HepG2 (cell line): Measurements from ENCODE around the gene TRIAP1. TPM values are rescaled to one million over a fixed set of nuclear protein-coding genes. Genes with fewer than 3 reads are reported as not detected.

Experiments used
- AHR ChIP-seq: IDR thresholded peaks from 2 replicates; pipeline ENCODE4 v1.6.1; 2018; ENCODE audit warnings: missing genetic modification reagents, missing compliant biosample characterization
- GATA4 ChIP-seq: sonication (generic); IDR thresholded peaks from 2 replicates; pipeline ENCODE4 v1.6.1; 2016; ENCODE audit warnings: antibody characterized with exemption, low read depth, borderline replicate concordance
- GLI4 ChIP-seq: sonication (generic); formaldehyde crosslinking; IDR thresholded peaks from 2 replicates; pipeline ENCODE4 v1.5.1; 2020; ENCODE audit warnings: missing genetic modification reagents, mild to moderate bottlenecking, moderate library complexity, borderline replicate concordance
- LCORL ChIP-seq, 2 experiments: fragments of 450-650 bp in 1 of 2; sonication (generic) in 1 of 2; formaldehyde crosslinking in 1 of 2; IDR thresholded peaks; 2 replicates each; pipeline versions ENCODE4 v1.5.0 to v1.6.1; 2017 to 2020; ENCODE audit warnings: antibody characterized with exemption in 1 of 2, missing genetic modification reagents in 1 of 2
- MTA1 ChIP-seq: sonication (generic); formaldehyde crosslinking; IDR thresholded peaks from 2 replicates; pipeline ENCODE4 v1.4.0; 2020; ENCODE audit warnings: missing genetic modification reagents, mild to moderate bottlenecking, borderline replicate concordance
- ZBTB38 ChIP-seq: sonication (generic); formaldehyde crosslinking; IDR thresholded peaks from 2 replicates; pipeline ENCODE4 v1.5.1; 2020; ENCODE audit warnings: mild to moderate bottlenecking, missing genetic modification reagents
- polyA plus RNA-seq, 8 experiments: library from polyadenylated mRNA; depleted of rRNA in 3 of 8; stranded (reverse) in 7 of 8; unstranded in 1 of 8; fragments of >200 nt; fragmentation: Illumina TruSeq in 4 of 8; extraction: Trizol in 4 of 8; gene quantifications; 2 replicates each; pipeline versions ENCODE4 v1.2.1 to v1.2.3, GENCODE V29; 2011 to 2016; ENCODE audit warnings: low read depth in 4 of 8, missing spikeins in 1 of 8, mixed read lengths in 1 of 8; ENCODE audit not compliant: insufficient read depth in 1 of 8
- total RNA-seq, 5 experiments: library from RNA; depleted of rRNA; stranded (reverse); fragments of >200 nt; fragmentation: Illumina TruSeq; extraction: Trizol; gene quantifications; 2 replicates each; pipeline ENCODE4 v1.2.3, GENCODE V29; 2016; ENCODE audit warnings: low read depth in 1 of 5
- TF ChIP-seq, protein P1 (sequence below): sonication (generic); formaldehyde crosslinking; IDR thresholded peaks from 2 replicates; pipeline ENCODE4 v1.5.0; 2020; ENCODE audit warnings: mild to moderate bottlenecking, missing genetic modification reagents
- TF ChIP-seq, protein P2 (sequence below): sonication (generic); formaldehyde crosslinking; IDR thresholded peaks from 2 replicates; pipeline ENCODE4 v1.5.0; 2020; ENCODE audit warnings: mild to moderate bottlenecking, missing genetic modification reagents
- TF ChIP-seq, protein P3 (sequence below): sonication (generic); formaldehyde crosslinking; conservative IDR thresholded peaks from 2 replicates; pipeline ENCODE4 v1.8.1; 2023; ENCODE audit warnings: missing genetic modification reagents
- TF ChIP-seq, protein P4 (sequence below): sonication (generic); formaldehyde crosslinking; IDR thresholded peaks from 2 replicates; pipeline ENCODE4 v1.4.0; 2020; ENCODE audit warnings: mild to moderate bottlenecking, missing genetic modification reagents
- TF ChIP-seq, protein P5 (sequence below): sonication (generic); formaldehyde crosslinking; conservative IDR thresholded peaks from 2 replicates; pipeline ENCODE4 v1.4.0; 2020; ENCODE audit warnings: missing genetic modification reagents
- TF ChIP-seq, protein P6 (sequence below): sonication (generic); formaldehyde crosslinking; IDR thresholded peaks from 2 replicates; pipeline ENCODE4 v1.4.0; 2020; ENCODE audit warnings: missing genetic modification reagents

Gene TRIAP1
- total and polyA plus RNA-seq, 2 of the 13 experiments (the other 11 are each of a cell fraction or from before 2014, with no cell fraction given) = 55.0 to 117 TPM

DNA sequence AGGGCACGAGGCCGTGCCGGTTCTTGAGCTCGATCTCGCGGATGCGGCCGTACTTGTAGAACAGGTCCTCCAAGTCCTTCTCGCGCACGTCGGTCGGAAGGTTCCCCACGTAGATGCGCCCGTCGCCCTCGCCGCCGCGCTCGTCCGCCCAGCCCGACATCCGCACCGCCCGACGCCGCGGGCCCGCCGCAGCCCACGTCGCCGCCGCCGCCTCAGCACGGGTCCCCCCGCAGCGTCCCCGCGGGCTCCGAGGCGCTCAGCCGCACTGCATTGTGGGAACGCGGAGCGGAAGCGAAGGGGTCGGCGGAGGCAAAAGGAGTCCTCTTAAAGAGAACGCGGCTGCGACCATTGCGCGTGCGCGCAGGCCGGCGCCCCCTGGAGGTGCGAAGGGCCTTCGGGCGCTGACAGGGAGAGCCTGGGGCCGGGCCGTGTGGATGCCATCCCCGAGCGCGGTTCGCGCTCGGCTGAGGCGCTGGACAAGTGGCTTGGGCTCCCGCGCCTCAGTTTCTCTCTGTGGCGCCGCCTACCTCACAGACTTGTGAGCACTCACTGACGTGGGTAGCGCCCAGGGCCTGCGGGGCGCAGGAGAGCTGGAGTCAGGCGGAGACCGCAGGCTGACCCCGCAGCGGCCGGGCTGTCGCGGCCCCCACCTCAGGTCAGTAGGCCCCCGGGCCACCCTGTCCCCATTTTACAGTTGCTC lies 23.4 kb upstream of the TRIAP1 start, which contains the start of gene SRSF9 (continued):
- TF ChIP-seq, protein P1, sequence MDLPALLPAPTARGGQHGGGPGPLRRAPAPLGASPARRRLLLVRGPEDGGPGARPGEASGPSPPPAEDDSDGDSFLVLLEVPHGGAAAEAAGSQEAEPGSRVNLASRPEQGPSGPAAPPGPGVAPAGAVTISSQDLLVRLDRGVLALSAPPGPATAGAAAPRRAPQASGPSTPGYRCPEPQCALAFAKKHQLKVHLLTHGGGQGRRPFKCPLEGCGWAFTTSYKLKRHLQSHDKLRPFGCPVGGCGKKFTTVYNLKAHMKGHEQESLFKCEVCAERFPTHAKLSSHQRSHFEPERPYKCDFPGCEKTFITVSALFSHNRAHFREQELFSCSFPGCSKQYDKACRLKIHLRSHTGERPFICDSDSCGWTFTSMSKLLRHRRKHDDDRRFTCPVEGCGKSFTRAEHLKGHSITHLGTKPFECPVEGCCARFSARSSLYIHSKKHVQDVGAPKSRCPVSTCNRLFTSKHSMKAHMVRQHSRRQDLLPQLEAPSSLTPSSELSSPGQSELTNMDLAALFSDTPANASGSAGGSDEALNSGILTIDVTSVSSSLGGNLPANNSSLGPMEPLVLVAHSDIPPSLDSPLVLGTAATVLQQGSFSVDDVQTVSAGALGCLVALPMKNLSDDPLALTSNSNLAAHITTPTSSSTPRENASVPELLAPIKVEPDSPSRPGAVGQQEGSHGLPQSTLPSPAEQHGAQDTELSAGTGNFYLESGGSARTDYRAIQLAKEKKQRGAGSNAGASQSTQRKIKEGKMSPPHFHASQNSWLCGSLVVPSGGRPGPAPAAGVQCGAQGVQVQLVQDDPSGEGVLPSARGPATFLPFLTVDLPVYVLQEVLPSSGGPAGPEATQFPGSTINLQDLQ (CRISPR knock-in tag) = no peak; the same call in 1 of the 2 replicates
- TF ChIP-seq, protein P2, sequence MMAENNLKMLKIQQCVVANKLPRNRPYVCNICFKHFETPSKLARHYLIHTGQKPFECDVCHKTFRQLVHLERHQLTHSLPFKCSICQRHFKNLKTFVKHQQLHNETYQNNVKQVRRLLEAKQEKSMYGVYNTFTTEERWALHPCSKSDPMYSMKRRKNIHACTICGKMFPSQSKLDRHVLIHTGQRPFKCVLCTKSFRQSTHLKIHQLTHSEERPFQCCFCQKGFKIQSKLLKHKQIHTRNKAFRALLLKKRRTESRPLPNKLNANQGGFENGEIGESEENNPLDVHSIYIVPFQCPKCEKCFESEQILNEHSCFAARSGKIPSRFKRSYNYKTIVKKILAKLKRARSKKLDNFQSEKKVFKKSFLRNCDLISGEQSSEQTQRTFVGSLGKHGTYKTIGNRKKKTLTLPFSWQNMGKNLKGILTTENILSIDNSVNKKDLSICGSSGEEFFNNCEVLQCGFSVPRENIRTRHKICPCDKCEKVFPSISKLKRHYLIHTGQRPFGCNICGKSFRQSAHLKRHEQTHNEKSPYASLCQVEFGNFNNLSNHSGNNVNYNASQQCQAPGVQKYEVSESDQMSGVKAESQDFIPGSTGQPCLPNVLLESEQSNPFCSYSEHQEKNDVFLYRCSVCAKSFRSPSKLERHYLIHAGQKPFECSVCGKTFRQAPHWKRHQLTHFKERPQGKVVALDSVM (CRISPR knock-in tag) = no peak; the same call in 1 of the 2 replicates
- TF ChIP-seq, protein P3, sequence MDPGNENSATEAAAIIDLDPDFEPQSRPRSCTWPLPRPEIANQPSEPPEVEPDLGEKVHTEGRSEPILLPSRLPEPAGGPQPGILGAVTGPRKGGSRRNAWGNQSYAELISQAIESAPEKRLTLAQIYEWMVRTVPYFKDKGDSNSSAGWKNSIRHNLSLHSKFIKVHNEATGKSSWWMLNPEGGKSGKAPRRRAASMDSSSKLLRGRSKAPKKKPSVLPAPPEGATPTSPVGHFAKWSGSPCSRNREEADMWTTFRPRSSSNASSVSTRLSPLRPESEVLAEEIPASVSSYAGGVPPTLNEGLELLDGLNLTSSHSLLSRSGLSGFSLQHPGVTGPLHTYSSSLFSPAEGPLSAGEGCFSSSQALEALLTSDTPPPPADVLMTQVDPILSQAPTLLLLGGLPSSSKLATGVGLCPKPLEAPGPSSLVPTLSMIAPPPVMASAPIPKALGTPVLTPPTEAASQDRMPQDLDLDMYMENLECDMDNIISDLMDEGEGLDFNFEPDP (CRISPR knock-in tag) = no peak
- TF ChIP-seq AHR (CRISPR knock-in tag) (no peak; the same call in 1 of the 2 replicates), ZBTB38 (CRISPR knock-in tag) (peak; percentile 45; the same call in 1 of the 2 replicates), GATA4 (no peak), GLI4 (CRISPR knock-in tag) (no peak), MTA1 (CRISPR knock-in tag) (no peak), LCORL (IDR thresholded peaks at IDR 0.05) (no peak), LCORL (CRISPR knock-in tag; IDR thresholded peaks at IDR 0.05) (peak; percentile 80)
- TF ChIP-seq, protein P4, sequence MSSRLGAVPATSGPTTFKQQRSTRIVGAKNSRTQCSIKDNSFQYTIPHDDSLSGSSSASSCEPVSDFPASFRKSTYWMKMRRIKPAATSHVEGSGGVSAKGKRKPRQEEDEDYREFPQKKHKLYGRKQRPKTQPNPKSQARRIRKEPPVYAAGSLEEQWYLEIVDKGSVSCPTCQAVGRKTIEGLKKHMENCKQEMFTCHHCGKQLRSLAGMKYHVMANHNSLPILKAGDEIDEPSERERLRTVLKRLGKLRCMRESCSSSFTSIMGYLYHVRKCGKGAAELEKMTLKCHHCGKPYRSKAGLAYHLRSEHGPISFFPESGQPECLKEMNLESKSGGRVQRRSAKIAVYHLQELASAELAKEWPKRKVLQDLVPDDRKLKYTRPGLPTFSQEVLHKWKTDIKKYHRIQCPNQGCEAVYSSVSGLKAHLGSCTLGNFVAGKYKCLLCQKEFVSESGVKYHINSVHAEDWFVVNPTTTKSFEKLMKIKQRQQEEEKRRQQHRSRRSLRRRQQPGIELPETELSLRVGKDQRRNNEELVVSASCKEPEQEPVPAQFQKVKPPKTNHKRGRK (CRISPR knock-in tag) = no peak
- TF ChIP-seq, protein P5, sequence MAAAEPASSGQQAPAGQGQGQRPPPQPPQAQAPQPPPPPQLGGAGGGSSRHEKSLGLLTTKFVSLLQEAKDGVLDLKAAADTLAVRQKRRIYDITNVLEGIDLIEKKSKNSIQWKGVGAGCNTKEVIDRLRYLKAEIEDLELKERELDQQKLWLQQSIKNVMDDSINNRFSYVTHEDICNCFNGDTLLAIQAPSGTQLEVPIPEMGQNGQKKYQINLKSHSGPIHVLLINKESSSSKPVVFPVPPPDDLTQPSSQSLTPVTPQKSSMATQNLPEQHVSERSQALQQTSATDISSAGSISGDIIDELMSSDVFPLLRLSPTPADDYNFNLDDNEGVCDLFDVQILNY (CRISPR knock-in tag) = peak; percentile 44; the same call in 1 of the 2 replicates
- TF ChIP-seq, protein P6, sequence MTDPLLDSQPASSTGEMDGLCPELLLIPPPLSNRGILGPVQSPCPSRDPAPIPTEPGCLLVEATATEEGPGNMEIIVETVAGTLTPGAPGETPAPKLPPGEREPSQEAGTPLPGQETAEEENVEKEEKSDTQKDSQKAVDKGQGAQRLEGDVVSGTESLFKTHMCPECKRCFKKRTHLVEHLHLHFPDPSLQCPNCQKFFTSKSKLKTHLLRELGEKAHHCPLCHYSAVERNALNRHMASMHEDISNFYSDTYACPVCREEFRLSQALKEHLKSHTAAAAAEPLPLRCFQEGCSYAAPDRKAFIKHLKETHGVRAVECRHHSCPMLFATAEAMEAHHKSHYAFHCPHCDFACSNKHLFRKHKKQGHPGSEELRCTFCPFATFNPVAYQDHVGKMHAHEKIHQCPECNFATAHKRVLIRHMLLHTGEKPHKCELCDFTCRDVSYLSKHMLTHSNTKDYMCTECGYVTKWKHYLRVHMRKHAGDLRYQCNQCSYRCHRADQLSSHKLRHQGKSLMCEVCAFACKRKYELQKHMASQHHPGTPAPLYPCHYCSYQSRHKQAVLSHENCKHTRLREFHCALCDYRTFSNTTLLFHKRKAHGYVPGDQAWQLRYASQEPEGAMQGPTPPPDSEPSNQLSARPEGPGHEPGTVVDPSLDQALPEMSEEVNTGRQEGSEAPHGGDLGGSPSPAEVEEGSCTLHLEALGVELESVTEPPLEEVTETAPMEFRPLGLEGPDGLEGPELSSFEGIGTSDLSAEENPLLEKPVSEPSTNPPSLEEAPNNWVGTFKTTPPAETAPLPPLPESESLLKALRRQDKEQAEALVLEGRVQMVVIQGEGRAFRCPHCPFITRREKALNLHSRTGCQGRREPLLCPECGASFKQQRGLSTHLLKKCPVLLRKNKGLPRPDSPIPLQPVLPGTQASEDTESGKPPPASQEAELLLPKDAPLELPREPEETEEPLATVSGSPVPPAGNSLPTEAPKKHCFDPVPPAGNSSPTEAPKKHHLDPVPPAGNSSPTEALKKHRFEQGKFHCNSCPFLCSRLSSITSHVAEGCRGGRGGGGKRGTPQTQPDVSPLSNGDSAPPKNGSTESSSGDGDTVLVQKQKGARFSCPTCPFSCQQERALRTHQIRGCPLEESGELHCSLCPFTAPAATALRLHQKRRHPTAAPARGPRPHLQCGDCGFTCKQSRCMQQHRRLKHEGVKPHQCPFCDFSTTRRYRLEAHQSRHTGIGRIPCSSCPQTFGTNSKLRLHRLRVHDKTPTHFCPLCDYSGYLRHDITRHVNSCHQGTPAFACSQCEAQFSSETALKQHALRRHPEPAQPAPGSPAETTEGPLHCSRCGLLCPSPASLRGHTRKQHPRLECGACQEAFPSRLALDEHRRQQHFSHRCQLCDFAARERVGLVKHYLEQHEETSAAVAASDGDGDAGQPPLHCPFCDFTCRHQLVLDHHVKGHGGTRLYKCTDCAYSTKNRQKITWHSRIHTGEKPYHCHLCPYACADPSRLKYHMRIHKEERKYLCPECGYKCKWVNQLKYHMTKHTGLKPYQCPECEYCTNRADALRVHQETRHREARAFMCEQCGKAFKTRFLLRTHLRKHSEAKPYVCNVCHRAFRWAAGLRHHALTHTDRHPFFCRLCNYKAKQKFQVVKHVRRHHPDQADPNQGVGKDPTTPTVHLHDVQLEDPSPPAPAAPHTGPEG (CRISPR knock-in tag) = no peak; the same call in 1 of the 2 replicates
